GM13977 (cell line): ENCODE measurements around the gene NACC1.
A peak's percentile ranks its signal among the peaks of the same experiment; 100 is the strongest.
"Not testable (repeated sequence)": the region's sequence is repeated elsewhere in the genome, so short reads cannot be mapped to it uniquely, and the experiment has no call there.

ENCODE experiments used
- DNase-seq: peaks from one replicate; pipeline ENCODE4 v3.0.0; 2012; ENCODE audit warnings: low spot score
- in situ Hi-C: fragments of 300-500 bp; cut with MboI; formaldehyde crosslinking; loops from one replicate; pipeline ENCODE4 v1.12.0; 2022; ENCODE audit warnings: low sequenced_read_pairs, low pct_unique_long_range_greater_than_20kb, mixed read lengths, inconsistent platforms; ENCODE audit not compliant: unreplicated experiment
- TF ChIP-seq, protein P1 (sequence below): IDR thresholded peaks from 2 replicates; pipeline ENCODE4 v1.5.1; 2012; ENCODE audit warnings: mild to moderate bottlenecking, control low read depth; ENCODE audit not compliant: insufficient read depth; ENCODE audit errors: extremely low read depth, missing control alignments

Gene NACC1

DNA sequence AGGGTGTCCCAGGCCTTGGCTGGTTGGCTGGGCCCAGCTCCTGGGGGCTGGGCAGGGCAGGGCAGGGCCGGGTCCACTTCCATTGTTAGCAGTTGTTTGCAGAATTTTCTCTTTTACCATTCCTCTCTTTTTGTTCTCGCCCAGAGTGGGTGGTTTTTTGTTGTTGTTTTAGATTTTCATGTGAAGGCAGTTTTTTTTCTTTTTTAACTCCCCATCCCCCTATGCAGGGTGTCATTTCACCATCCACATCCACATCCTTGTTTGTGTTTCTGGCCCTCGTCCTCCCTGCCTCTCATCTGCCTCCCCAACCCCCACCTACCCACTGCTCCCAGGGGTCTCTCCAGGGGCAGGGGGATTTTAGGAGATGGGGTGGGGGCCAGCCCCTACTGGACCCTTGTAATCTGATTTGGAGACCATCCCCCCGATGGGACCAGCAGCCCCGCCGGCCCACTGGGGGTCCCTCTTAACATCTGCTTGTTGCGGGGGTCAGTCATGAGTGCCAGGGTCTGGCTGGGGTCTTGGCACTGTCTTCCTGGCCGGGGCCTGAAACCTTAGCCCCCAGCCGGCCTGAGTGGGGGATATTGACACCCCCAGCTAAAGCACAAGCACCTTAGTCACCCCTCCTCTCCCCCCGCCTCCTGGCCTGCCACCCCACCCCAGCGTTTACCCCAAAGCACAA is 21.7 kb downstream of the NACC1 start:
- TF ChIP-seq, protein P1, sequence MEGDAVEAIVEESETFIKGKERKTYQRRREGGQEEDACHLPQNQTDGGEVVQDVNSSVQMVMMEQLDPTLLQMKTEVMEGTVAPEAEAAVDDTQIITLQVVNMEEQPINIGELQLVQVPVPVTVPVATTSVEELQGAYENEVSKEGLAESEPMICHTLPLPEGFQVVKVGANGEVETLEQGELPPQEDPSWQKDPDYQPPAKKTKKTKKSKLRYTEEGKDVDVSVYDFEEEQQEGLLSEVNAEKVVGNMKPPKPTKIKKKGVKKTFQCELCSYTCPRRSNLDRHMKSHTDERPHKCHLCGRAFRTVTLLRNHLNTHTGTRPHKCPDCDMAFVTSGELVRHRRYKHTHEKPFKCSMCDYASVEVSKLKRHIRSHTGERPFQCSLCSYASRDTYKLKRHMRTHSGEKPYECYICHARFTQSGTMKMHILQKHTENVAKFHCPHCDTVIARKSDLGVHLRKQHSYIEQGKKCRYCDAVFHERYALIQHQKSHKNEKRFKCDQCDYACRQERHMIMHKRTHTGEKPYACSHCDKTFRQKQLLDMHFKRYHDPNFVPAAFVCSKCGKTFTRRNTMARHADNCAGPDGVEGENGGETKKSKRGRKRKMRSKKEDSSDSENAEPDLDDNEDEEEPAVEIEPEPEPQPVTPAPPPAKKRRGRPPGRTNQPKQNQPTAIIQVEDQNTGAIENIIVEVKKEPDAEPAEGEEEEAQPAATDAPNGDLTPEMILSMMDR: no peak
- in situ Hi-C loops: no loop called here
- no peak for DNase-seq

DNA sequence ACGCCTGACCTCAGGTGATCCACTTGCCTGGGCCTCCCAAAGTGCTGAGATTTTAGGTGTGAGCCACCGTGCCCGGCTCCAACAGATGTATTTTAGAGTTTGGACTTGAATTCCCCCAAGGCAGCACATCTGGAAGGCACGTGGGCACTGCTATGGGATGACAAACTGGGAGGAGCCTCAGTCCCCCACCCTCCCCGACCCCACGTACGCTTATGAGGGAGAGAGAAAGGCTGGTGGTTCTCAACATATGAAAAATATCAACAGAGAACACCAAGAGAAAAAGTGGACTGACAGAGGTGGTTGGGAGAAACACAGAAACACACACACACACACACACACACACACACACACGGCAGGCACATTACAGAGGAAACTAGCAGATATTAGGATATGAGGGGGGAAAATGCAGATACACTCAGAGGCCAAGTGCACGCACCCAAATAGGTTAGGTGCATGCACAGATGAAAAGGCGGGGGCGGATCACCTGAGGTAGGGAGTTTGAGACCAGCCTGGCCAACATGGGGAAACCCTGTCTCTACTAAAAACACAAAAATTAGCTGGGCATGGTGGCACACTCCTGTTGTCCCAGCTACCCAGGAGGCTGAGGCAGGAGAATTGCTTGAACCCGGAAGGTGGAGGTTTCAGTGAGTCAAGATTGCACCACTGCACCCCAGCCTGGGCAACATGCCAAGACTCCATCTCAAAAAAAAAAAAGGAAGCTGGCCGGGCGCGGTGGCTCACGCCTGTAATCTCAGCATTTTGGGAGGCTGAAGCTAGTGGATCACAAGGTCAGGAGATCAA is 28.9 kb downstream of the NACC1 start:
- DNase-seq: no peak
- in situ Hi-C loops: no loop called here
- TF ChIP-seq, protein P1: no peak

DNA sequence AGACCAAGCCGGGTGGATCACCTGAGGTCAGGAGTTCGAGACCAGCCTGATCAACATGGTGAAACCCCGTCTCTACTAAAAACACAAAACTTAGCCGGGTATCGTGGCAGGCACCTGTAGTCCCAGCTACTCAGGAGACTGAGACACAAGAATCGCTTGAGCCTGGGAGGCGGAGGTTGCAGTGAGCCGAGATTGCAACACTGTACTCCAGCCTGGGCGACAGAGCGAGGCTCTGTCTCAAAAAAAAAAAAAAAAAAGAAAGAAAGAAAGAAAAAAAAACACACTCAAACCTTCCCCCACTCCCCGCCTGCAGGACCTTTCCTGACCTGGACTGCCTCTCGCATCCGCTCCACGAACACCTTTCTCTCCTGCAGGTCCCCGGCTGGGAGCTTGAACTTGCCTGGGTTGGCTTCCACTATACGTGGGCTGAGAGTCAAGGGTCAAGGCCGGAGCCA is 31.1 kb downstream of the NACC1 start:
- DNase-seq: not testable (repeated sequence)

DNA sequence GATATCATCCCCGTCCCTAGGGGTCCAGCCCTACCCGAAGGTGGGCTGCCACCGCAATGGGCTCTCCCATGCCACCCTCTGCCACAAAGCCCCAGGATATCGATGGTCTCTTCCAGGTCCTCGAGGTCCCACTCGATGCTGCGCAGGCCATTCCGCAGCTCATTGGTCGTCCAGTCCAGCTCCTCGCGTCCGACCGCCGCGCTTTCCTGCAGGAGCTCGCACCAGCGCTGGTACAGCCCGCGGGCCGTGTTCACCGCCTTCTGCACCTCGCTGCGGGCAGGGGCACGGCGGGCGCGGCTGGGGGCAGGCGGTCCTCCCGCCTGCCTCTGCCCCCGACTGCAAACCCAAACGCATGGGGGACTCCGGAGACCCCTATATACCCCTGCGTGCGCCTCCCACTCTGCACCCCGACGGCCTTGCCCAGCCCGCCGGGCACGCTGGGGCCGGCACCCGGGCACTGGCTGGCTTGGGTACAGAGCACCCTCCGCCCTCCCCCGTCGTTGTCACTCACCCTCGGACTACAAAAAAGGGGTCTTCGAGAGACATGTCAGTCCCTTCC is 31.6 kb downstream of the NACC1 start:
- in situ Hi-C loops: no loop called here
- no peak for DNase-seq
- TF ChIP-seq, protein P1: no peak

More for the DNA sequence above, 31.1 kb downstream of the NACC1 start:
- in situ Hi-C loops: not testable (repeated sequence)

DNA sequence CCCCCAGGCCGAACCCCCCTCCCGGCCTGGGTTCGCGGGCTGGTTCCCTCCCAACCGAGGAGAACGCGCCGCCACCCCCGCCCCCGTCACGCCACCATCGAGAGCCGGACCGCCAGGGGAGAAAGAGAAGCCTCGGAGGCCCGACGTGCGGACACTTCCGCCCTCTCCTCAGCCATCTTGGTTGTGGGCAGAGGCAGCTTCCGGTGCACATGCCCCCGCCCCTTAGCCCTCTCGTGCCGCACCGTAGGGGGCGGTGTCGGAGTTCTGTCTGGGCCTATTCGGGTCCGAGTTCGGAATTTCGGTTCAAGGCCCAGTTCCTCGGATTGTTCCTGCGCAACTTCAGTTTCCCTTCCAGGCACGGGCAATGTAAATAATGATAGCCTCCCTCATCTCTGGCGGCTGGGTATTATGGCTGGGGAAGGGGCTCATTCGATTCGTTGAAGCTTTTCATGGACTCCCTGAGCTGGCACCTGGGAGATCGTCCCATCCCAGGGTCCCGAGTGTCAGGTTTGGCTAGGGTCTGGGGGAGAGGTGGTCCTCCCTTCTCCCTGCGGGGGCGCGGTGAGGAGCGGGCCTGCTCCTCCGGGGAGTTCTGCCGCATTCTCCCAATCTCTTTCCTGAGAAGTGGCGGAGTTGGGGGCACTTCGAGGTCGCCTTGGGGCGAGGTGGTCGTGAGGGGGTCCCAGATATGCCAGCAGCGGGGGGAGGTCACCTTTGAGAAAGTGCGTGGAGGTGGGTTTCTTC is 32.3 kb downstream of the NACC1 start, which contains the start of the genes IER2 and STX10:
TSS of gene IER2 (plus strand) at position 225 of the 744 bp plus-strand sequence. CDS start 2,776 bp downstream, outside the sequence.
TSS of gene STX10 (minus strand) at position 189 of the 744 bp plus-strand sequence. CDS start 202 bp downstream, outside the sequence.
- TF ChIP-seq, protein P1: peak; percentile 59
- DNase-seq: peak; percentile 97
- in situ Hi-C loops: no loop called here

DNA sequence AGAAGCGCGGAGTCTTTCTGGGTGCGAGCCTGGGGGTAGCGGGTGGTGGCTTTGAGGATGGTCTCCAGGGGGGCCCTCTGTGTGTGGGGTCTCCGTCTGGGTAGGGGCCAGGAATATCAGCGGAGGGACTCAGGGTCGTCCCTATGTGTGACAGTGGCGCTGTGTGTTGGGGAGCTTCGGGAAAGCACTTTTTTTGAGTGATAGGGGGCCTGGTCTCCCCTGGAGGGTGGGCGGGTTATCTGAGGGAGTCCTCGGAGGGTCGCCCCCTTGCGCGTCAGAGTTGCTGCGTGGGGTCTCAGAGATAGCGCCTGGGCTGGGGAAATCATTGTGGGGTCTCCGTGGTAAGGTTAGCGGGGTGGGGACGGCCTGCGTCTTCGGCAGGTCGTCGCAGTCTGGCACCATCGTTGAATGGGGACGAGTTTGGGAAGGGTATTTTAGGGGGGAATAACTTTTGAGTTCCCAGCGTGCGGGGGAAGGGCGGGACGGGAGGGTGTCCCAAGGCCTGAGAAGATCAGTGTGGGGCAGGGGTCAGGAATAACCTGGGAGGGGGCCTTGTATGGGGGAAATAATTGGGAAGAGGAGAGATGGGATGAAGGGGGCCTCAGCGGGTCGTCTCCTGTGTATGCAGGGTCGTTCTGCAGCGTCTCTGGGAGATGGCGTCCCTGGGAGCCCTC is 33.0 kb downstream of the NACC1 start:
- in situ Hi-C loops: no loop called here
- peak; percentile 58 for DNase-seq
- TF ChIP-seq, protein P1: no peak
